GM23338 (cell line): Measurements from ENCODE around the gene WASL.

Experiments used
- EZH2 ChIP-seq: fragments of 200-600 bp; sonication (generic); IDR thresholded peaks from one replicate; pipeline ENCODE4 v1.8.0; 2017; ENCODE audit warnings: antibody characterized with exemption, mild to moderate bottlenecking, low read depth; ENCODE audit not compliant: unreplicated experiment
- EZH2phosphoT487 ChIP-seq: fragments of 200-600 bp; sonication (generic); IDR thresholded peaks from one replicate; pipeline ENCODE4 v1.8.1; 2018; ENCODE audit warnings: antibody characterized with exemption; ENCODE audit not compliant: unreplicated experiment
- JUNB ChIP-seq: IDR thresholded peaks from one replicate; pipeline ENCODE4 v1.6.1; 2016; ENCODE audit warnings: antibody characterized with exemption; ENCODE audit not compliant: unreplicated experiment
- NANOG ChIP-seq: IDR thresholded peaks from 2 replicates; pipeline ENCODE4 v1.6.1; 2016; ENCODE audit warnings: antibody characterized with exemption, borderline replicate concordance
- POLR2AphosphoS5 ChIP-seq: IDR thresholded peaks from 2 replicates; pipeline ENCODE4 v1.6.1; 2016; ENCODE audit warnings: antibody characterized with exemption, low read depth
- TF ChIP-seq, protein P1 (sequence below), 2 experiments: fragments of 200-600 bp in 1 of 2; sonication (generic) in 1 of 2; conservative IDR thresholded peaks; 2 replicates each; pipeline versions ENCODE4 v1.5.1 to v1.6.1; 2016 to 2017; ENCODE audit warnings: antibody characterized with exemption in 2 of 2, low read depth in 2 of 2, mild to moderate bottlenecking in 2 of 2, moderate library complexity in 1 of 2

GRCh38 chr7:123643495-123644441, 105.0 kb downstream of the WASL start:
- no peak for TF ChIP-seq JUNB
- TF ChIP-seq EZH2, result no peak
- TF ChIP-seq, protein P1, sequence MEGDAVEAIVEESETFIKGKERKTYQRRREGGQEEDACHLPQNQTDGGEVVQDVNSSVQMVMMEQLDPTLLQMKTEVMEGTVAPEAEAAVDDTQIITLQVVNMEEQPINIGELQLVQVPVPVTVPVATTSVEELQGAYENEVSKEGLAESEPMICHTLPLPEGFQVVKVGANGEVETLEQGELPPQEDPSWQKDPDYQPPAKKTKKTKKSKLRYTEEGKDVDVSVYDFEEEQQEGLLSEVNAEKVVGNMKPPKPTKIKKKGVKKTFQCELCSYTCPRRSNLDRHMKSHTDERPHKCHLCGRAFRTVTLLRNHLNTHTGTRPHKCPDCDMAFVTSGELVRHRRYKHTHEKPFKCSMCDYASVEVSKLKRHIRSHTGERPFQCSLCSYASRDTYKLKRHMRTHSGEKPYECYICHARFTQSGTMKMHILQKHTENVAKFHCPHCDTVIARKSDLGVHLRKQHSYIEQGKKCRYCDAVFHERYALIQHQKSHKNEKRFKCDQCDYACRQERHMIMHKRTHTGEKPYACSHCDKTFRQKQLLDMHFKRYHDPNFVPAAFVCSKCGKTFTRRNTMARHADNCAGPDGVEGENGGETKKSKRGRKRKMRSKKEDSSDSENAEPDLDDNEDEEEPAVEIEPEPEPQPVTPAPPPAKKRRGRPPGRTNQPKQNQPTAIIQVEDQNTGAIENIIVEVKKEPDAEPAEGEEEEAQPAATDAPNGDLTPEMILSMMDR (conservative IDR thresholded peaks at IDR 0.05; ENCODE audit: low read depth in 2 of 2), result no peak
- no peak for TF ChIP-seq NANOG
- no peak for TF ChIP-seq EZH2phosphoT487
- TF ChIP-seq POLR2AphosphoS5, result no peak
